Neural progenitor cell (in vitro differentiated cells): ENCODE results near the gene PPP2R2B.

Experiments
- EZH2 ChIP-seq: fragments of 200-600 bp; sonication (generic); IDR thresholded peaks from 2 replicates; pipeline ENCODE4 v1.6.1; 2017; ENCODE audit warnings: antibody characterized with exemption, mild to moderate bottlenecking, moderate library complexity
- EZH2phosphoT487 ChIP-seq: fragments of 200-600 bp; sonication (generic); IDR thresholded peaks from 2 replicates; pipeline ENCODE4 v1.6.1; 2017; ENCODE audit warnings: antibody characterized with exemption
- TF ChIP-seq, protein P1 (sequence below): fragments of 200-600 bp; sonication (generic); IDR thresholded peaks from 2 replicates; pipeline ENCODE4 v1.5.1; 2017; ENCODE audit warnings: antibody characterized with exemption, mild to moderate bottlenecking

DNA sequence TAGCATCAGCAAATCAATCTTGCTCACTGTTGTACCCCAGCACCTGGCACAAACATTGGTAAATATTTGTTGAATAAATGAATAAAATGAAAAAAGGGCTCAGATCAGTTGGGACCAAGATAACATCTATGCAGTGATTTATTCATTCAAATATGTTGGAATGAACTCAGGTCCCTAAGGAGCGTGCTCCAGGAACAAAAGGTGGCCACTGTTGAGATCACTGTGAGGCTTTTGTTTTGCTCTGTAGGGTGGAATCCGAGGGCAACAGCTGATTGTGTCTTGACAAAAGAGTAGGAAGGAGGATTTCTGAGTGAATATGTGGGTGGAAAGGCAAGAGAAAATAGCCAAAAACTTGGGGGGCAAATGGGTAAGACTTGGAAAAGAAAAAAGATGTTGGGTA is 89.7 kb downstream of the PPP2R2B start:
- TF ChIP-seq, protein P1, sequence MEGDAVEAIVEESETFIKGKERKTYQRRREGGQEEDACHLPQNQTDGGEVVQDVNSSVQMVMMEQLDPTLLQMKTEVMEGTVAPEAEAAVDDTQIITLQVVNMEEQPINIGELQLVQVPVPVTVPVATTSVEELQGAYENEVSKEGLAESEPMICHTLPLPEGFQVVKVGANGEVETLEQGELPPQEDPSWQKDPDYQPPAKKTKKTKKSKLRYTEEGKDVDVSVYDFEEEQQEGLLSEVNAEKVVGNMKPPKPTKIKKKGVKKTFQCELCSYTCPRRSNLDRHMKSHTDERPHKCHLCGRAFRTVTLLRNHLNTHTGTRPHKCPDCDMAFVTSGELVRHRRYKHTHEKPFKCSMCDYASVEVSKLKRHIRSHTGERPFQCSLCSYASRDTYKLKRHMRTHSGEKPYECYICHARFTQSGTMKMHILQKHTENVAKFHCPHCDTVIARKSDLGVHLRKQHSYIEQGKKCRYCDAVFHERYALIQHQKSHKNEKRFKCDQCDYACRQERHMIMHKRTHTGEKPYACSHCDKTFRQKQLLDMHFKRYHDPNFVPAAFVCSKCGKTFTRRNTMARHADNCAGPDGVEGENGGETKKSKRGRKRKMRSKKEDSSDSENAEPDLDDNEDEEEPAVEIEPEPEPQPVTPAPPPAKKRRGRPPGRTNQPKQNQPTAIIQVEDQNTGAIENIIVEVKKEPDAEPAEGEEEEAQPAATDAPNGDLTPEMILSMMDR = no peak
- no peak for TF ChIP-seq EZH2
- TF ChIP-seq EZH2phosphoT487 = no peak
